Activated naive CD4-positive, alpha-beta T cell treated with anti-CD3 and anti-CD28 coated beads, Interleukin-2, amount 50 U/mL, for 16 hours (primary cell): ENCODE results near the gene MYOM1.
"Not testable (repeated sequence)": the region's sequence is repeated elsewhere in the genome, so short reads cannot be mapped to it uniquely, and the experiment has no call there.

ENCODE experiments used
- DNase-seq: peaks from one replicate; pipeline ENCODE4 v3.0.0-alpha.2; 2020

The MYOM1 gene

DNA sequence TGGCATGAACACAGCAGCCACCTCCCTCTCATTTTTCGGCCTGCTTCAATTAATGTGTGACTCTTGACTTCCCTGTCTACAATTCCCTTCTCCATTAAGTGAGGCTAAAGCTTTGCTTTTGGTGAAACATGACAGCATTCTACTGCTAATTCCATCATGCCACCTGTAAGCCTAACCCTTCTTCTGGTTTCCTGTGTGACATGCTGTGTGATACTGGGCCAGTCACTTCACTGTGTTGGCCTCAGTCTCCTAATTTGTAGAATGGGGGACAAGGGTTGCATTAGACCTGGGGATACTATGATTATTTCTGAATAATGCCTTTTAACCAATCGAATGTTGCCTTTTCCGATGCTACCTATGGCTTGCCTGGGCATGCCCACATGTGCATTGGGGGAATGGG, 146.4 kb downstream of the MYOM1 start:
- not testable (repeated sequence) for DNase-seq

DNA sequence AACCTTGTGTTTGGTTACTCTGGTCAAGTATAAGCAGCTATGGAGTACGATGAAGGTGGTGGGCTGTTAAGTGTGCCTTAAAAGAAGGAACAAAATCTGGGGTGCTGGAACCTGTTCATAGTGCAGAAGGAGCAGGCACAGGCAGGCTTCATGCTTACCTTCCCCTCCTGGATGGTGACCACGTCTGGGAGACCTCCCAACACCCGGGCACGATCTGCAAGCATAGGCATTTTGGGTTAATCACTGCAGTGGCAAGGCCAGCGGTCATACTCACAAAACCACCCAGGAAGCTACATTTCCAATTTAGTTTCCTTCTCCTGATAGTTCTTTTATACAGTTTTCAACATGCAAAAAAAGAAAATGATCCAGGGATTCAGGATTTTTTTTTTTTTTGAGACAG, 148.1 kb downstream of the MYOM1 start:
- DNase-seq = no peak

DNA sequence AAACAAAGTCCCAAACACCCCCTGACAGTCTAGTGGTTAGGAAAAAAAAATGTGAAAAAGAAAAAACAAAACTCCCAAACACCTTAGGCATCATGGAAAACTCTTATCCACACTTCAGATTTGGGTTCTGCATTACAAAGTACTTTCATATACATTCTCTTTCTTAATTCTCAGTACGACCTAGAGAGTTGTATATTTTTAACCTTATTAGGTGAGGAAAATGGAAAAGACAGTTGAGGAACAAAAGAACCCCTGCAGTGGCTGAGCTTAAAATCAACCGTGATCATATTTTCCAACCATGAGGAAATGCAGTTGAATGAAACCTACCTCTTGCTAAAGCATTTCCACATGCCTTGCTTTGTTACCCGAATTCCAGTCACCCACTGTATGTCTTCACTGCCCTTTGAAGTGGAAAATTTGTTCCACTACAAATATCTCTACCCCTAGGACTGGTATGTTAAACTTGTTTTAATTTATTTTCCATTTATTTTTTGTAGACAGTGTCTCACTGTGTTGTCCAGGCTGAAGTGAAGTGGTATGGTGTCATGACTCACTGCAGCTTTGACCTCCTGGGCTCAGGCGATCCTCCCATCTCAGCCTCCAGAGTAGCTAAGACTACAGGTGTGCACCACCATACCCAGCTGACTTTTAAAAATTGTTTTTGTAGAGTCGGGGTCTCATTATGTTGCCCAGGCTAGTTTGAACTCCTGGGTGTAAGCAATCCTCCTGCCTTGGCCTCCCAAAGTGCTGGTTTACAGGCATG, 149.9 kb downstream of the MYOM1 start:
- no peak for DNase-seq

DNA sequence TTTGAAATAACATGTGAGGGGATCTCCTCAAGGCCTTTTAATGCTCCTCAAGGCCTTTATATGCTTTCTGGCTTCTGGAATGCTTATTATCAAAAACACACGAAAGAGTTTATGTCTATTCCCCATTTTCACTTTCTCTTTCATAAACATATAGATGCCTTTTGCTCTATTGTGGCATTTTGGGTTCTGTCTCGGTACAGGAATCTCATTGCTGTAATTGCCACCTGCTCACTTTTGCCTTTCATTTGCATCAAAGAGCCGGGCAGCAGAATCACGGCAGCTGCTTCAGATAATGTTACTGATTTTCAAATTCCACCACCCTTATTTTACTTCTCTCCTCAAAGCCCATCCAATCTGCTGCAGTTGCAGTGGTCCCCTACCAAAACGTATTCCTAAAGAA, 152.0 kb downstream of the MYOM1 start:
- DNase-seq = no peak

DNA sequence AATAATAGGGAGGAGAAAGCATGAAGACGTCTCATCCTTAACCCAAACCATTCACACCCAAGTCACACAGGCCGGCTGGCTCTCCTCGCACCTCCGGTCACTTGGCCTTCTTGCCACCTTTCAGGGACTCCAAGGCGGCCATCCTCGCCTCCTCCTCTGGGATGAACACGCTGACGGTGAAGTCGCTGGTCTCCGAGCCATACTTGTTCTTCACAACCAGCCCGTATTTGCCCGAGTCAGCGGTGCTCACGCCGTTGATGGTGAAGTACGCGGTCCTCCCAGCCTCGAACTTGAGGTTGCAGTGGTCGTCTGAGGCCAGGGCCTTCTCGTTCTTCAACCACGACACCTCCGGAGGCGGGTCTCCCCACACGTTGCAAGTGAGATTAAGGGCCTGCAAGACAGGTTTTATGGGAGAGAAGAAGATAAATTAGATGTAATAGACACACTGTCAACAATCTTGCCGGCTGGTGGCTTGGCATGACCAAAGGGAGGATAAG, 152.6 kb downstream of the MYOM1 start:
- no peak for DNase-seq

DNA sequence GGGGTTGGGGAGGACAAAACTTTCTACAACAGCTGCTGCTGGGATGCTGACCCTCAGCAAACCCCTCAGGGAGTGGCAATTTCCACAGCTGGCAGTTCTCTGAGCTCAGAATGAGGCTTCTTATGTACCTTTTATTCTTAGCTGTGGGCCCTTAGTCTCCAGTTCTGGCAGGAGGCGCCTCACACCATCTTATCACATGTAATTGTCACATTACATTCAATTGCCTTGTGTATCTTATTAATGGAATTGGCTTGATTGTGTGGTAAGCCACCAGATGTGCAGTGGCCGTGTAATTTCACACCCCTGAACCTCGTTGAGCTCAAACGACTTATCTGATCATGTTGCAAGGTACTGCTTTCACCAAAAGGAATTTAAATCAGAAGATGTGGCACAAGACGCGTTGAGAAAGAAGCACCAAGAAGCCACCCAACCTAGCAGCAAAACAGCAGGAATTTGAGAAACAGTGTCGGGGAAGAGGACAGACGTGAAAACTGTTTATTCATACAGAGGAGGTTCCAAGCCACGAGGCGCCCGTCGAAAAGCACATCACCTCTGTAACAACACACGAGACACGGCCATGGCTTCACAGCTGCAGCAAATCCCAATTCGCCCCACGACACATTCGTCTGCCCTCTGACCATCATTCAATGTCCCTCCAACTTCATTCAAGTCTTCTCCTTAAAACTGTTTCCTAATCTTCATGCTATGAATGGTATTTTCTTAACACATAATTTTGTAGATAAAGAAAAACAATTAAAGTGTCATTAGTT, 153.2 kb downstream of the MYOM1 start:
- DNase-seq = no peak

DNA sequence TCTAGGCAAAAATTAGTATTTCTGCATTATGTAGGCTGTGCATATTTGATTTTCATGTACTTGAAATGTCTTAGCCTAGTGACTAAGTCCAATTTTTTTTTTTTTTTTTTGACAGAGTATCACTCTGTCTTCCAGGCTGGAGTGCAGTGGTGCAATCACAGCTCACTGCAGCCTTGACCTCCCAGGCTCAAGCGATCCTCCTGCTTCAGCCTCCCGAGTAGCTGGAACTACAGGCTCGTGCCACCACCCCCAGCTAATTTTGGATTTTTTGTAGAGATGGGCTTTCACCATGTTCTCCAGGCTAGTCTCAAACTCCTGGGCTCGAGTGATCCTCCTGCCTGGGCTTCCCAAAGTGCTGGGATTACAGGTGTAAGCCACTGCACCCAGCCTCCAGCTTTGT, 156.0 kb downstream of the MYOM1 start:
- DNase-seq = not testable (repeated sequence)

DNA sequence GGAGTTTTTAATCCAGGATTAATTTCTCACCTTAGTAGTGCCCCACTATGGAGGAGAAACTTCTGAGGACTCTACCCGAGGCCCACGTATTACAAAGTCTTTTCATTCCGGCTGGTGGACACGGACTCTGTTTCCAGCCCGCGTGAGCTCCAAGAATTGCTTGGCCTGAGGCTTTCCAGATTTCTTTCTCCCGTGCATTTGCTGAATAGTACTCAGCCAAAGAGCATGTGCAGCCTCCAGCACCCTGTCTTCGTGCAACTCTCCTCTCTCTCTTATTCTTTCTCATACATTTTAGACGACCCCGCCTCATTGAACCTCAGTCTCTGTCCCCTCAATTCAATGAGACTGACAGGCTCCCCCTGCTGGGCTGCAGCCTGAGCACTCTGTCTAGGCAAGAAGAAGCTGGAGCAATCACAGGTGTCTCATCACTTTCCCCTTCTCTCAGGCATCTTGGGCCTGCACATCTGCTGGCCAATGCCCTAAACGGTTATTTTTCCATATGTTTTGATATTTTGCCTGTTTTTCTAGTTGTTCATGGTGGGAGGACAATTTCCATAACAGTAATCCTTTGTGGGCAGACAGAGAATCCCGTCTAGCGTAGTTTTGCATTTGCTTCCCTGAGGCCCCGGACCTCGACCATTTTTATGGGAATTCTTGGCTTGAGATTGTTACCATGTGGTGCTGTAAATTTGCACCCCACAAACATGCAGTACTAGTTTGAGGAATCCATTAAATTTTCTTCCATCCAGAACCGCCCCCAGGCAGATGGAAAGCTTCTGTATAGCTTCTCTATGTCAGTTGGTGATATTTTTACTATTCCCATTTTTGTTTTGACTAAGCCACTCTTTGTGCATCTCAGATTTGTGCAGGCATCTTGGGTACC, 156.7 kb downstream of the MYOM1 start:
- peak; percentile 76 for DNase-seq

DNA sequence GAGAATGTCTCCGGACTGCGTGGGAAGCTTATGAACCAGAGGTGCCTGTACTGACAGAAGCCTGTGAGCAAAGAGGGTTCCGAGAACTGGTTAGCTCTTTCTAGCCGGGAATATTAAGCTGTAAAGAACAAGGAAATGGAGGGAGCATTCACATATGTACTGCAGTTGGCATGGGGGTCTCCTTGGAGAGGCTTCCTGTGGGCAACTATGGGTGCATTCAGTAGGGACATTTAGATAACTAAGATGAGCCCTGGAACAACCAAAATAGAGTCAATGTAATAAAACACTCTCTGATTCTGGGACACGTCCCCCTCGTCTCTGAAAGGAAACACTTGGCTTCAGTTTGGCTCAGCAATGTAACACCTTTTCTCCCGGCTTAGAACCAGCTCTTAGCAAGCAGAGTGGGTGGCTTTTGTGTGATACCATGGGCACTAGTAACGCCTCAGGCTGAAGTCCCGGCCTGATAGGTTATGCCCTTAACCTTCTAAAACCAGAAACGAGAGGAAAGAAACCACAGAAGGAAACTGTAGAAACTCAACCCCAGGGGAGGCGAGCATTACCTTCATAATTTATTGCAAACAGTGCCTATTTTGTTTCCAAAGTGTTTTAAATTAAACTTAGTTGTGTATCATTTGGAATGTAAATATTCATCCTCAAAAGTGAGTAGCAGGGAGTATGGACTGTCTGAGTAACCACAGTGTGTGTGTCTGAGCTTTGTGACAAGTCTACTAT, 158.0 kb downstream of the MYOM1 start:
- peak; percentile 40 for DNase-seq

DNA sequence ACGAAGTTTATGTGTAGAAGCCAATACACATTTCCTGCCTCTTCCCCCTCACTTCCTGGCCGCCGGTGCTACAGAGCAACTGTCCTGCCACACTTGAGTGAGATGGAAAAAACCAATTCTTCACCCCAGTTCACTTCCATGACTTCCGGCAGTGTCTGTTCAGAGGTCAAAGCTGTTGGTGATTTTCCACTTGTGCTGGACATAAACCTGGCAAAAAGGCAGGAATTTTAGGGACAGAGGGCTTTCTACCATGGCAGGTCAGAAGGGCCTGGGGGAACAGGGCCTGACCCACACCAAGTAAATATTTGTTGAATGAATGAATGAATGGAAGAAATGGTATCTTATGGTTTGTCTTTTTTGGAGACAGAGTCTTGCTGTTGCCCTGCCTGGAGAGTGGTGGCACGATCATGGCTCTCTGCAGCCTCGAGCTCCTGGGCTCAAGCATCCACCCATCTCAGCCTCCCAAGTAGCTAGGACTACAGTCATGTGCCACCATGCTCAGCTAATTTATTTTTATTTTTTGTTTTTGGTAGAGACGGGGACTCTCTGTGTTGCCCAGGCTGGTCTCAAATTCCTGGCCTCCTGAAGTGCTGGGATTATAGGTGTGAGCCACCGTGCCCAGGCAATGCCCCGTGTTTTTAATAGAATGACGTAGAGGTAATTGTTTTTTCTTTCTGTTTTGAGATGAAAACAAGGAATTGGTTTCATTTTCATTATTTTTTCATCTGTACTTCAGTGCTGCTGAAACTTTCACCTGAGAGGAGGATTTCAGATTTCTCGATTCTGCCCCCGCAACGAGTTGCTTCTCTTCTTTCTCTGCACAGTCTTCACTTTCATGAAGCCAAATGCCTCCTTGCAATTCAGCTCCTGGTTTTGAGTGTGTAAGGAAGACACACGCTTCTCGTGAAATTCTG, 158.8 kb downstream of the MYOM1 start:
- peak; percentile 65 for DNase-seq

DNA sequence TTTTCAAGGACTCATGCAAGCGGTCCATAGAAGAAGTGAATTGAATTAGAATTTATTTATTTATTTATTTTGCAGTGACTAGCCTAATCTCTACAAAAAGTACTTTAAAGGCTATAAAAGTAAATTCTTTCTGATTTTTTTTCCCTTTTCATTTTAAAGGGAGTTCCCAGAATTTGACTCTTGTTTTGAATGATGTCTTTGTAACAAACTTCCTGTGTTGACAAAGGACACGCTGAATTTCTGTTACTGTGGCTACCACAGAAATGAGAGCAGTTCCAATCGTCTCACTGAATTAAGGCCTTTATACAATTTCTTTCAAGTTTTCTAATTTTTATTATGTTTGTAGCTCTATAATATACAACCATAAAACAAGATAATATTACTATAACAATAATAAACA, 160.5 kb downstream of the MYOM1 start:
- no peak for DNase-seq

DNA sequence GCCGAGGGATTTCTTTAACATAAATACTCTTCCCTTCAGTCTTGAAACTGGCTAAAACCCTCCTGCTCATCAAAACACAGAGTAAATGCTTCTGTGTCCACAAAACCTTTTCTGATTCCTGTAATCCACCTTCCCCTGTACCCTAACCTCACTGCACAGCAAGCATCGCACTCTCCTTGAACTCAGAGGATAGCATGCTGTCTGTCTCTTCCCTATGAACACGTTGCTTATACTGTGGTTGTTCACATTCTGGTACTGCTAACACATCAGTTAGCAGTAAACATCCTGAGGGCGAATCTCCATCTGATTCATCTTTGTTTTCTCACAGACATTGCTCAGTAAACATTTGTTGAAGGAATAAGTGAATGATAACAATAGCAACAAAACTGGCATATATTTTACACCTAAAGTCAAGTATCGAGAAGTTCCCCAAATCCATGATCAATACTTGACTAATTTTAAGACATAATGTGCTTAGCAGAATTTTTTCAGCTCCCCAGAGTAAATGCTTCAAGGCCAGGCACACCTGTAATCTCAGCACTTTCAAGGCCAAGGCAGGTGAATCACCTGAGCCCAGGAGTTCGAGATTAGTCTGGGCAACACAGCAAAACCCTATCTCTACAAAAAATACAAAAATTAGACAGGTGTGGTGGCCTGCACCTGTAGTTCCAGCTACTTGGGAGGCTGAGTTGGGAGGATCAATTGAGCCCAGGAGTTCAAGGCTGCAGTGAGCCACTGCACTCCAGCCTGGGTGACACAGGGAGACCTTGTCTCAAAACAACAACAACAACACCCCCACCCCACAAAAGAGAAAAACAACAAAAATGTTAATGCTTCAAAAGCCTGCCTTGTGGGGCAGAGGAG, 161.2 kb downstream of the MYOM1 start:
- DNase-seq = no peak

DNA sequence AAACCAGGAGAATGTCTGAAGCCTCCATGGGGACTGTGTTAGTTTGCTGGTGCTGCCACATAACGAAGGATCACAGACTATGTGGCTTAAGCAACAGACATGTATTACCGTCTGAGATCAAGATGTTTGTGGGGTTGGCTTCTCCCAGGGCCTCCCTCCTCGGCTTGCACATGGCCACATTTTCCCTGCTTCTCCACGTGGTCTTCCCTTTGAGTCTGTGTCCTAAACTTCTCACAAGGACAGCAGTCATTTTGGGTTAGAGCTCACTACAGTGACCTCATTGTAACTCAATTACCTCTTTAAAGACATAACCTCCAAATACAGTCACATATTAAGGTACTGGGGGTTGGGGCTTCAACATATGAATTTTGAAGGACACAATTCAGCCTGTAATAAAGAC, 162.2 kb downstream of the MYOM1 start:
- DNase-seq = no peak

DNA sequence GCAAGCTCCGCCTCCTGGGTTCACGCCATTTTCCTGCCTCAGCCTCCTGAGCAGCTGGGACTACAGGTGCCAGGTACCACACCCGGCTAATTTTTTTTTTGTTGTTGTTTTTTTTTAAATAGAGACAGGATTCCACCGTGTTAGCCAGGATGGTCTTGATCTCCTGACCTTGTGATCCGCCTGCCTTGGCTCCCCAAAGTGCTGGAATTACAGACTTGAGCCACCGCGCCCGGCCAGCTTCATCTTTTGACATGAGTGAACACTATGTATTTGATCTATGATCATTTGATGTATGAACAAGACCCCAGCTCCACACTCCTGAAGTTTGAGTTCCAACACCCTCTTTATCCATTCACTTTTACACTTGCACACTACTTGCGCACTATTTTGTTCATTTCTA, 163.5 kb downstream of the MYOM1 start:
- no peak for DNase-seq

DNA sequence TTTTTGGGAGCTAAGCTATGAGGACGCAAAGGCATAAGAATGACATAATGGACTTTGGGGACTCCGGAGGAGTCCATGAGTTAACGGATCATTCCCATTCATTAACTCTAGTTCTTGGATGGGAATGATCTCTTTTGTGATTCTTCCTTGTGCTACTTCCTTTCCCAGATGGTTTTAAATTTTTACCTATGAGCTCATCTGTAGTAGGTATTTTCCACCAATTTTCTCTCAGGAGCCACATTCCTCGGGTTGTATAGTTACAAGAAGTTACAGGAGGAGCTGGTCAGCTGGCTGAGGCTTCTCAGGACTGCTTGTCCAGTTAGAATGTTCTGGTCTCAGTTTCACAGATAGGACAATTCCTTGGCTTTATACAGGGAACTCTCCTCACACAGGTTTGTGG, 164.0 kb downstream of the MYOM1 start:
- DNase-seq = no peak

DNA sequence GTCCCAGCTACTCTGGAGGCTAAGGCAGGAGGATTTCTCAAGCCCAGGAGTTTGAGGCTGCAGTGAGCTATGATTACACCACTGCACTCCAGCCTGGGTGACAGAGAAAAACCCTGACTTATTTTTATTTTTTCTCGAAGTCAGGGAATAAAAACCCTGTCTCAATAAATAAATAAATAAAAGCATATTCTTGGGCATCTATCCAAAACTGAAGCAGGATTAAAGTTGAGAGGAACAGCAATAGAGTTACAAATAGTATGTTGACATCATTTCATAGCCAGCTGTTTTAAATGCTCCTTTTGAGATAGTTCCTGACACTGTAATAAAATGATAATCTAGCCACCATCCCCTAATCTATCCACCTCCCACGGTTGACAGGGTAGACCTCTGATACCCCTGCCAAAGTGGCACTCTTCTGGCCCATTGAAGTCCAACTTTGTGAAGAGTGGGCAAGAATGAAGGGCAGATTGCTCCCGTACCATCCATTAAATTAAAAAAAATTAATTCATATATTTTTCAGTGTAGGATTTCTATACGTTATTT, 164.5 kb downstream of the MYOM1 start:
- DNase-seq = no peak

DNA sequence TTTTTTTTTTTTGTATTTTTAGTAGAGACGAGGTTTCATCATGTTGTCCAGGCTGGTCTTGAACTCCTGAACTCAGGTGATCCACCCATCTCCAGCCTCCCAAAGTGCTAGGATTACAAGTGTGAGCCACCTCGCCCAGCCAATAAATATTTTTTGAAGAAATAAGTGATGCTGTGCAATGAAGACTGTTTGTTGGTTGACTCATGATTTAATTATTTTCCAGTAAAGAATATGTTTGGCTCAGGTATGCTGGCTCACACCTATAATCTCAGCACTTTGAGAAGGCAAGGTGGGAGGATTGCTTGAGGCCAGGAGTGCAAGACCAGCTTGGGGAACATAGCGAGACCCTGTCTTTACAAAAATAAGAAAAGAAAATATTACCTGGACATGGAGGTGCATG, 165.0 kb downstream of the MYOM1 start:
- DNase-seq = no peak

DNA sequence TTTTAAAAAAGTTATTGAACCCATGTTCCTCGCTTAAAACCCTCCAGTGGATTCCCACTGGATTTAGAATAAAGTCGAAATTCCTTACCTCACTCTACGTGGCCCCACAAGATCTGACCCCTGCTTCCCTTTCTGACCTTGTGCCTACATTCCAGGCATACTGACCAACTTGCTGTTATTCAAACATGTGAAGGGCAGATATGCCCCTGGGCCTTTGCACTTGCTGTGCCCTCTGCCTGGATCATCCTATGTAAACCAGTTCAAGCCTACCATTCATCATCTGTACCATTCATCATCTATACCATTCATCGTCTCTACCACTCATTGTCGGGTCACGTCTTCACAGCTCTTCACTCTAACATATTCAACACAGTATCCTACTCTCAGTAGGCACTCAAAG, 165.6 kb downstream of the MYOM1 start:
- no peak for DNase-seq

DNA sequence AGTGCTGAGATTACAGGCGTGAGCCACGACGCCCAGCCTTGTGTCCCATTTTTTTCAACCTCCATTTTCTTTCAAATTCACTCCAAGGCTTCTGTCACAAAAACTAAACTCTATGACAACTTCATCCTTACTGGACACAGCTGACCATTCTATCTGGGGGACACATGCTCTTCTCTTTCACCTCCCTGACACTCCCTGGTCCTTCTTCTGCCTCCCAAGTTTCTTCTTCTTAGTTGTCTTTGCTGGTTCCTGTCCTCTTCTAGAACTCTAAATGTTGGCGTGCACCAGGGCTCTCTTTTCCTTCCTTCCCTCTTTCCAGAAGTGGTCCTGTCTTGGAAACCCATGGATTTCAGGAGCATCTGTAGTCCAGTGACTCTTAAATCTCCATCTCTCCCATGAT, 166.7 kb downstream of the MYOM1 start:
- no peak for DNase-seq

DNA sequence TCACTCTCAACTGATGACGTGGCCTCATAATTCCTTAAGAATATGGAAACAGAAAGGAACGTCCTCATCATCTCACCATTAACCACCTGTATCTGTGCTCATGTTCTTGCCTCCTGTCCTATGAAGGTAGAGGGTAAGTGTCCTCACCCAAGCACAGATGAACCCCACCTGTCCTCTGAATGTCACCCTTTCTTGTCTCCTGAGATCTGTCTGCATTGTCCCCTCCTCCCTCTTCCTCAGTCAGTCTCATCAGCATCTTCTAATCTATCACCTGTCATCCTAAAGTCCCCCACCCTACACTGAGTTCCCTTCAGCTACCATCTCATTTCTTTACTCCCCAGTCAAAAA, 167.4 kb downstream of the MYOM1 start:
- DNase-seq = no peak
